HG03064 (cell line): Measurements from ENCODE around the gene RNASEH1.
"Not testable (repeated sequence)": the region's sequence is repeated elsewhere in the genome, so short reads cannot be mapped to it uniquely, and the experiment has no call there.

Experiments
- ATAC-seq: cut with Tn5 transposase; IDR thresholded peaks from one replicate; pipeline ENCODE4 v1.9.1; 2021; ENCODE audit warnings: low read depth; ENCODE audit not compliant: unreplicated experiment

Gene RNASEH1

GRCh38 chr2:3522961-3523421, 35.1 kb downstream of the RNASEH1 start:
- no peak for ATAC-seq

GRCh38 chr2:3520591-3520990, 37.5 kb downstream of the RNASEH1 start:
- ATAC-seq, result no peak

GRCh38 chr2:3519255-3520205, 38.6 kb downstream of the RNASEH1 start, which contains the start of gene ADI1:
Gene ADI1, minus strand, starts transcription at chr2:3519531. Its CDS starts 44 bp downstream, at chr2:3519487.
- ATAC-seq, result peak; percentile 57

GRCh38 chr2:3518496-3519254, 39.5 kb downstream of the RNASEH1 start:
- ATAC-seq, result peak; percentile 84

- ATAC-seq, result no peak
Measured at GRCh38 chr2:3517948-3518495, 40.1 kb downstream of the RNASEH1 start.

- ATAC-seq, result no peak
Measured at GRCh38 chr2:3516831-3517230, 41.3 kb downstream of the RNASEH1 start.

GRCh38 chr2:3515438-3515837, 42.7 kb downstream of the RNASEH1 start:
- not testable (repeated sequence) for ATAC-seq

GRCh38 chr2:3513026-3513810, 44.9 kb downstream of the RNASEH1 start:
- no peak for ATAC-seq

- no peak for ATAC-seq
Measured at GRCh38 chr2:3512086-3512485, 46.0 kb downstream of the RNASEH1 start.

- no peak for ATAC-seq
Measured at GRCh38 chr2:3505771-3506170, 52.4 kb downstream of the RNASEH1 start.

- ATAC-seq, result no peak
Measured at GRCh38 chr2:3504741-3505140, 53.4 kb downstream of the RNASEH1 start.

- ATAC-seq, result no peak
Measured at GRCh38 chr2:3503483-3503882, 54.6 kb downstream of the RNASEH1 start.

- no peak for ATAC-seq
Measured at GRCh38 chr2:3503046-3503445, 55.1 kb downstream of the RNASEH1 start.

- ATAC-seq, result no peak
Measured at GRCh38 chr2:3500326-3500899, 57.7 kb downstream of the RNASEH1 start.

GRCh38 chr2:3498783-3499394, 59.2 kb downstream of the RNASEH1 start:
- ATAC-seq, result no peak

- ATAC-seq, result not testable (repeated sequence)
Measured at GRCh38 chr2:3496708-3497080, 61.4 kb downstream of the RNASEH1 start.
